ENCODE data around the gene CEP350.
"Not testable (repeated sequence)": the region's sequence is repeated elsewhere in the genome, so short reads cannot be mapped to it uniquely, and the experiment has no call there.

The CEP350 gene

DNA sequence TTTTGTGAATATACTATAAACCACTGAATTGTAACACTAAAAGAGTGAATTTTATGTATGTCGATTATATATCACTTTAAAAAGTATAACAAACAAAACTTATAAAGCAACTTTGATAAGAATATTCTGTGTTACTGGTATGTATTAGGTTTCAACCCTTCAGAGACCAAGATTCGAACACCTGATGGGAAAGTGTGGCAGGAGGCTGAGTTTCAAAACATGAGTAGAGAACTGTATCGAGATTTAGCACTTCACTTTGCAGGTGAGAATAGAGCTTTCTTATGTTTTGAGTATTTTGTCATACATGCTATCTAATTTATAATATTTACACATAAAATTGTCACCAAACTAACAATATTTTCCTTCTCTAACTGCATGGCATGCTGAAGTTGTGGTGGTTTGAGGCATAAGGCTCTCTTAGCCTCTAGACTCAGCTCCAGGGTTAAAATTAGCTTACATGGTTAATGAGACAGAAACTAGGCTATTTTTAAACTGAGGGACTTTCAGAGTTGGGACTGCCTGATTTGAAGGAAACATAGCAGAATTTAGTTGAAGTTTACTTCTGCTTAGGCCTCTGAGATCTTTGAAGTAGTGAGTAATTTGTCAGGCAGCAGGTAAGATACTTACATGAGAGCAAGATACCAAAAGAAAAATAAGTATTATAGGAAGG, 48.6 kb downstream of the CEP350 start:
- 100% methylated on average over 1 of the region's 3 CpGs for WGBS (ENCODE audit: insufficient coverage)

DNA sequence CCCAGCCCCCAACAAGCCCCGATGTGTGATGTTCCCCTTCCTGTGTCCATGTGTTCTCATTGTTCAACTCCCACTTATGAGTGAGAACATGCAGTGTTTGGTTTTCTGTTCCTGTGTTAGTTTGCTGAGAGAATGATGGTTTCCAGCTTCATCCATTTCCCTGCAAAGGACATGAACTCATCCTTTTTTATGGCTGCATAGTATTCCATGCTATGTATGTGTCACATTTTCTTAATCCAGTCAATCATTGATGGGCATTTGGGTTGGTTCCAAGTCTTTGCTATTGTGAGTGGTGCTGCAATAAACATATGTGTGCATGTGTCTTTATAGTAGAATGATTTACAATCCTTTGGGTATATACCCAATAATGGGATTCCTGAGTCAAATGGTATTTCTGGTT, 52.2 kb downstream of the CEP350 start:
- peaks cover 5 to 21% (median 15%) of the 10 kb centered on the region in 4 experiments for H3K36me3 ChIP-seq (ENCODE audit: control insufficient read depth in 4 of 4, insufficient read depth in 4 of 4, low read length in 3 of 4)
- WGBS (ENCODE audit: insufficient coverage) = no CpG with 5 or more reads among the region's 1 CpG
- H3K4me3 ChIP-seq (ENCODE audit: control insufficient read depth in 1 of 7, extremely low read depth in 1 of 7, insufficient read depth in 4 of 7, low read depth in 2 of 7, low read length in 6 of 7); CTCF ChIA-PET; H3K27me3 ChIP-seq (replicated peaks in 2 of 5; ENCODE audit: control insufficient read depth in 4 of 5, insufficient read depth in 5 of 5, low read length in 4 of 5); DNase-seq; POLR2A ChIA-PET; H3K27ac ChIP-seq (ENCODE audit: insufficient read depth in 1 of 2, low read depth in 1 of 2, low read length in 2 of 2, poor library complexity in 1 of 2, severe bottlenecking in 2 of 2); H3K9me3 ChIP-seq (ENCODE audit: control extremely low read depth in 1 of 5, control insufficient read depth in 4 of 5, insufficient read depth in 2 of 5, low read depth in 1 of 5, low read length in 4 of 5); H3K4me1 ChIP-seq (ENCODE audit: control extremely low read depth in 1 of 4, control insufficient read depth in 4 of 4, insufficient read depth in 4 of 4, low read length in 3 of 4): not testable (repeated sequence)

More for the DNA sequence above, 48.6 kb downstream of the CEP350 start:
- Histone ChIP-seq H3K36me3 (ENCODE audit: control insufficient read depth in 4 of 4, insufficient read depth in 4 of 4, low read length in 3 of 4) (peaks cover 4 to 20% (median 14%) of the 10 kb centered on the region in 4 experiments), H3K27ac (ENCODE audit: insufficient read depth in 1 of 2, low read depth in 1 of 2, low read length in 2 of 2, poor library complexity in 1 of 2, severe bottlenecking in 2 of 2) (no peak overlapping the region), H3K4me3 (ENCODE audit: control insufficient read depth in 1 of 7, extremely low read depth in 1 of 7, insufficient read depth in 4 of 7, low read depth in 2 of 7, low read length in 6 of 7) (no peak overlapping the region), H3K27me3 (replicated peaks in 2 of 5; ENCODE audit: control insufficient read depth in 4 of 5, insufficient read depth in 5 of 5, low read length in 4 of 5) (no peaks in the 10 kb centered on the region), H3K4me1 (ENCODE audit: control extremely low read depth in 1 of 4, control insufficient read depth in 4 of 4, insufficient read depth in 4 of 4, low read length in 3 of 4) (peaks cover 0 to 8% (median 0%) of the 10 kb centered on the region in 4 experiments), H3K9me3 (ENCODE audit: control extremely low read depth in 1 of 5, control insufficient read depth in 4 of 5, insufficient read depth in 2 of 5, low read depth in 1 of 5, low read length in 4 of 5) (peaks cover 0 to 5% (median 4%) of the 10 kb centered on the region in 5 experiments)
- POLR2A ChIA-PET = no interaction called here
- CTCF ChIA-PET = interaction anchor here (0.8 kb wide), 1 partner anchor 11 kb away, joined by 3 read pairs; no protein-coding TSS in a partner anchor
- no peak for DNase-seq

DNA sequence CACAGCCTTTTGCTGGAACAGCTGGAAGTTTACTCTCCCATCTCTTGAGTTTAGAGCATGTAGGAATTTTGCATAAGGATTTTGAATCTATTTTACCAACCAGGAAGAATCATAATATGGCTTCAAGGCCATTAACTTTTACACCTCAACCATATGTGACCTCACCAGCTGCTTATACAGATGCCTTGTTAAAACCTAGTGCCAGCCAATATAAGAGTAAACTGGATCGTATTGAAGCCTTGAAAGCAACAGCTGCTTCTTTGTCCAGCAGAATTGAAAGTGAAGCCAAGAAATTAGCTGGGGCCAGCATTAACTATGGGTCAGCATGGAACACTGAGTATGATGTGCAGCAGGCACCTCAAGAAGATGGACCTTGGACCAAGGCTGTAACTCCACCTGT, 65.4 kb downstream of the CEP350 start:
- H3K4me3 ChIP-seq (ENCODE audit: control insufficient read depth in 1 of 7, extremely low read depth in 1 of 7, insufficient read depth in 4 of 7, low read depth in 2 of 7, low read length in 6 of 7) = no peak overlapping the region
- no peaks in the 10 kb centered on the region for H3K4me1 ChIP-seq (ENCODE audit: control extremely low read depth in 1 of 4, control insufficient read depth in 4 of 4, insufficient read depth in 4 of 4, low read length in 3 of 4)
- no peak overlapping the region for H3K27ac ChIP-seq (ENCODE audit: insufficient read depth in 1 of 2, low read depth in 1 of 2, low read length in 2 of 2, poor library complexity in 1 of 2, severe bottlenecking in 2 of 2)
- peaks cover 28 to 69% (median 52%) of the 10 kb centered on the region in 4 experiments for H3K36me3 ChIP-seq (ENCODE audit: control insufficient read depth in 4 of 4, insufficient read depth in 4 of 4, low read length in 3 of 4)
- 100% methylated on average over 1 of the region's 1 CpG for WGBS (ENCODE audit: insufficient coverage)
- no peaks in the 10 kb centered on the region for H3K9me3 ChIP-seq (ENCODE audit: control extremely low read depth in 1 of 5, control insufficient read depth in 4 of 5, insufficient read depth in 2 of 5, low read depth in 1 of 5, low read length in 4 of 5)
- POLR2A ChIA-PET = interaction anchor here (0.6 kb wide), 1 partner anchor 120 kb away, joined by 3 read pairs; no protein-coding TSS in a partner anchor
- no peaks in the 10 kb centered on the region for H3K27me3 ChIP-seq (replicated peaks in 2 of 5; ENCODE audit: control insufficient read depth in 4 of 5, insufficient read depth in 5 of 5, low read length in 4 of 5)
- CTCF ChIA-PET = interaction anchor here (0.7 to 1.7 kb wide), 3 partner anchors 11 to 26 kb away, joined by 3 to 4 read pairs (median 4); no protein-coding TSS in a partner anchor
- no peak for DNase-seq

DNA sequence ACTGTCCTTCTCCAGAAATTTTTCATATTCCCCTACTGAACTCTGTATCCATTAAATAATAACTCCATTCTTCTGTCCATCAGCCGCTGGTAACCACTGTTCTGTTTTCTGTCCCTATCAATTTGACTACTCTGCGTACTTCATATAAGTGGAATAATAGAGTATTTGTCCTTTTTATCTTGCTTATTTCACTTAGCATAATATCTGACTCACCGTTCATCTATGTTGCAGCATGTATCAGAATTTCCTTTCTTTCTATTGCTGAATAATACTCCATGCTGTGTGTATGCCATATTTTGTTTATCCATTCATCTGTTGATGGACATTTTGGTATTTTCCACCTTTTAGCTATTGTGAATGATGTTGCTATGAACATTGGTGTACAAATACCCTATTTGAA, 71.9 kb downstream of the CEP350 start:
- DNase-seq = no peak
- no peak overlapping the region for H3K27ac ChIP-seq (ENCODE audit: insufficient read depth in 1 of 2, low read depth in 1 of 2, low read length in 2 of 2, poor library complexity in 1 of 2, severe bottlenecking in 2 of 2)
- no peak overlapping the region for H3K4me3 ChIP-seq (ENCODE audit: control insufficient read depth in 1 of 7, extremely low read depth in 1 of 7, insufficient read depth in 4 of 7, low read depth in 2 of 7, low read length in 6 of 7)
- WGBS (ENCODE audit: insufficient coverage) = no CpG with 5 or more reads among the region's 3 CpGs
- H3K27me3 ChIP-seq (replicated peaks in 2 of 5; ENCODE audit: control insufficient read depth in 4 of 5, insufficient read depth in 5 of 5, low read length in 4 of 5) = no peaks in the 10 kb centered on the region
- ChIA-PET POLR2A (no interaction called here), CTCF (interaction anchor here (0.7 kb wide), 1 partner anchor 8 kb away, joined by 3 read pairs; no protein-coding TSS in a partner anchor)
- no peaks in the 10 kb centered on the region for H3K9me3 ChIP-seq (ENCODE audit: control extremely low read depth in 1 of 5, control insufficient read depth in 4 of 5, insufficient read depth in 2 of 5, low read depth in 1 of 5, low read length in 4 of 5)
- H3K36me3 ChIP-seq (ENCODE audit: control insufficient read depth in 4 of 4, insufficient read depth in 4 of 4, low read length in 3 of 4) = peaks cover 13 to 53% (median 32%) of the 10 kb centered on the region in 4 experiments
- peaks cover 0 to 2% (median 0%) of the 10 kb centered on the region in 4 experiments for H3K4me1 ChIP-seq (ENCODE audit: control extremely low read depth in 1 of 4, control insufficient read depth in 4 of 4, insufficient read depth in 4 of 4, low read length in 3 of 4)

DNA sequence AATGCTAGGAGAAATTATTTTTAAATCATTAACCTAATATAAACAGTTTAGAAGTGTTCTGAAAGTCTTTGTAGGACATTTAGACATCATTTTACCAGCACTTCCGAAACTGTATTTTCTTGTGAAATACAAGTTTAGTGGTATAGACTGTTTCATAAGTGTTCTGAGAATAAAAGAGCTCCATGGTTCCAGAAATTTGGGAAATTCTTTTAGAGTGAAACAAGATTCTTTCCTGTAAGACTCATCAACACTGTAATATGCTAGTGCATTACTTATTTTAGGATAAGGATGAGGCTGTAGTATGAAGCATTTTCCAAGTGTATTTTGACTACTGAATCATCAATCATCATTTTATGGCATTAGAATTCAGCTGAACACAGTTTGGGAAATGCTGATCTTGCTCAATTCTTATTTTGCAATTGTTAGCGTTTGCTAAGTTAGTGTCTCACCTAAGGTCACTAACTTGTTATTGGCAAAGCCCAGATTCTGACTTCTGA, 73.4 kb downstream of the CEP350 start:
- DNase-seq = no peak
- Histone ChIP-seq H3K4me3 (ENCODE audit: control insufficient read depth in 1 of 7, extremely low read depth in 1 of 7, insufficient read depth in 4 of 7, low read depth in 2 of 7, low read length in 6 of 7) (no peak overlapping the region), H3K9me3 (ENCODE audit: control extremely low read depth in 1 of 5, control insufficient read depth in 4 of 5, insufficient read depth in 2 of 5, low read depth in 1 of 5, low read length in 4 of 5) (no peaks in the 10 kb centered on the region), H3K4me1 (ENCODE audit: control extremely low read depth in 1 of 4, control insufficient read depth in 4 of 4, insufficient read depth in 4 of 4, low read length in 3 of 4) (peaks cover 0 to 2% (median 0%) of the 10 kb centered on the region in 4 experiments), H3K27me3 (replicated peaks in 2 of 5; ENCODE audit: control insufficient read depth in 4 of 5, insufficient read depth in 5 of 5, low read length in 4 of 5) (no peaks in the 10 kb centered on the region), H3K36me3 (ENCODE audit: control insufficient read depth in 4 of 4, insufficient read depth in 4 of 4, low read length in 3 of 4) (peaks cover 8 to 49% (median 26%) of the 10 kb centered on the region in 4 experiments), H3K27ac (ENCODE audit: insufficient read depth in 1 of 2, low read depth in 1 of 2, low read length in 2 of 2, poor library complexity in 1 of 2, severe bottlenecking in 2 of 2) (no peak overlapping the region)
- CTCF ChIA-PET = interaction anchor here (1.2 to 2.1 kb wide), 2 partner anchors 67 to 160 kb away, joined by 3 to 9 read pairs; no protein-coding TSS in a partner anchor
- 100% methylated on average over 1 of the region's 2 CpGs for WGBS (ENCODE audit: insufficient coverage)
- POLR2A ChIA-PET = no interaction called here

DNA sequence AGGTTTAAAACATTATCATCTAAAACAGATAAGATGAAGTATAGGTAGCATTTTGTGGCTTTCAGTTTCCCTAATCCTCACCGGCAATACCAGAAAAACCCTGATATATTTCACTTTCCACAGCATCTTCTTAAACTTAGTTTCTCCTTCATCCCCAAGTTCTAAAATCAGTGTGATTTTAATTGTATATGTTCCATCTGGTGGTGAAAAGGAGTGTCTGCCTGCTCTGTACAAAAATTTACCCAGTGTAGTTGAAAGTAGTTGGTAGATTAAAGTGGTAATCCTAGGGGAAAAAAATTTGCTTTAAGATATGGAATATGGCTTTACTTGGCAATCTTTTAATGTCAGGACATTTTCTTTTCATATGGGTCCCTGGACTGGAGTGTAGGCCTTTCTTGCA, 74.3 kb downstream of the CEP350 start:
- no CpG with 5 or more reads among the region's 1 CpG for WGBS (ENCODE audit: insufficient coverage)
- Histone ChIP-seq H3K4me3 (ENCODE audit: control insufficient read depth in 1 of 7, extremely low read depth in 1 of 7, insufficient read depth in 4 of 7, low read depth in 2 of 7, low read length in 6 of 7) (no peak overlapping the region), H3K27me3 (replicated peaks in 2 of 5; ENCODE audit: control insufficient read depth in 4 of 5, insufficient read depth in 5 of 5, low read length in 4 of 5) (no peaks in the 10 kb centered on the region), H3K4me1 (ENCODE audit: control extremely low read depth in 1 of 4, control insufficient read depth in 4 of 4, insufficient read depth in 4 of 4, low read length in 3 of 4) (peaks cover 0 to 2% (median 0%) of the 10 kb centered on the region in 4 experiments), H3K36me3 (ENCODE audit: control insufficient read depth in 4 of 4, insufficient read depth in 4 of 4, low read length in 3 of 4) (peaks cover 8 to 47% (median 28%) of the 10 kb centered on the region in 4 experiments), H3K9me3 (ENCODE audit: control extremely low read depth in 1 of 5, control insufficient read depth in 4 of 5, insufficient read depth in 2 of 5, low read depth in 1 of 5, low read length in 4 of 5) (no peaks in the 10 kb centered on the region), H3K27ac (ENCODE audit: insufficient read depth in 1 of 2, low read depth in 1 of 2, low read length in 2 of 2, poor library complexity in 1 of 2, severe bottlenecking in 2 of 2) (no peak overlapping the region)
- ChIA-PET POLR2A (no interaction called here), CTCF (interaction anchor here (1.3 to 2.1 kb wide), 2 partner anchors 87 to 161 kb away, joined by 3 to 9 read pairs; no protein-coding TSS in a partner anchor)
- peak; percentile 4 to 19 (median 14) for DNase-seq

Data from common myeloid progenitor, CD34-positive (primary cell).